Measurements from ENCODE around the gene PCSK4.
A peak's percentile ranks its signal among the peaks of the same experiment; 100 is the strongest.

Gene PCSK4

DNA sequence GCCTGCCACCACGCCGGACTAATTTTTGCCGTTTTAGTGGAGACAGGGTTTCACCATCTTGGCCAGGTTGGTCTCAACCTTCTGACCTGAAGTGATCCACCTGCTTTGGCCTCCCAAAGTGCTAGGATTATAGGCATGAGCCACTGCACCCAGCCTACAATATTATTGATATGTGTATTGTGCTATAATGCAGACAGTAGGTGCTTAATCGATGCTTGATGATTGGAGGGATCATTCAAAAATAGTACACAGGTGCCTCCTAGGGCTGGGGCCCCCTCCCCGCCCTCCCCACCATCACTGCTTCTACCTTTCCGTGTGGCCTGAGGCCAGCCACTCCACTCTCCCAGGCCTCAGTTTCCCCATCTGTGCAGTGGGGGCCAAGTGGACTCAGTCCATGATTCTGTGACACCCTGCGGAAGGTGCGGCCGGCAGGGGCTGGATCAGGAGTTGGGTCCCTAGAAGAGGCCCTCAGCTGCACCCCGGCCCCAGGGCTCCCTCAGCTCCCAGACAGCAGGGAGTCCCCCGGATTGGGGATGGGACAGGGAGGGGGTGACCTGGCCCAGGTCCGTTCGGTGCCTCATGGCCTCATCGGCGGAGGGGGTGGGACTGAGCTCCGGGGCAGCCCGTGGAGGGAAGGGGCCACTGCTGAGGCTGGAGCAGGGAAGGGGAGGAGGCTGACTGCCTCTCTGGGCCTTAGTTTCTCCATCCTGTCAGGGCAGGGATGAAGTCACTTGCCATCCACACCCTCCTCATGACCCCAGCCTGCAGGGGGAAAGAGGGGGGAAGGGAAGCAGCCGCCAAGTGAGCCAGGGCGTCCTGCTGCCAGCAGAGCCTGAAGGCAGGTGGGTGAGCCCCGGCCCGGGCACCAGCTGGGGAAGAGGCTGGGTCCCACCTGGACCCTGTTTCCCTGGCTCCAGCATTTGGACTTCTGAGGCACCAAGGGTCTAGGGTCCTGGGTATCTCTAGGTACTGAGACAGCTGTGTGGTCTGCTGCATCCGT, 21.5 kb upstream of the PCSK4 start:
- H3K36me3 ChIP-seq (ENCODE audit: control insufficient read depth, insufficient read depth, low read length) = no peaks in the 10 kb centered on the region
- no peaks in the 10 kb centered on the region for H3K9me3 ChIP-seq (ENCODE audit: control insufficient read depth, insufficient read depth, low read length)
- DNase-seq (ENCODE audit: low read depth, low spot score) = no peak
- no peaks in the 10 kb centered on the region for H3K27me3 ChIP-seq (ENCODE audit: control insufficient read depth, insufficient read depth, low read length)
- H3K4me3 ChIP-seq (ENCODE audit: low read length) = no peak overlapping the region
- peaks cover 3% of the 10 kb centered on the region for H3K4me1 ChIP-seq (ENCODE audit: control insufficient read depth, insufficient read depth, low read length)
- no peak overlapping the region for H3K27ac ChIP-seq (ENCODE audit: low read length)
- WGBS (ENCODE audit: insufficient coverage, insufficient read length) = no CpG with 5 or more reads among the region's 22 CpGs

DNA sequence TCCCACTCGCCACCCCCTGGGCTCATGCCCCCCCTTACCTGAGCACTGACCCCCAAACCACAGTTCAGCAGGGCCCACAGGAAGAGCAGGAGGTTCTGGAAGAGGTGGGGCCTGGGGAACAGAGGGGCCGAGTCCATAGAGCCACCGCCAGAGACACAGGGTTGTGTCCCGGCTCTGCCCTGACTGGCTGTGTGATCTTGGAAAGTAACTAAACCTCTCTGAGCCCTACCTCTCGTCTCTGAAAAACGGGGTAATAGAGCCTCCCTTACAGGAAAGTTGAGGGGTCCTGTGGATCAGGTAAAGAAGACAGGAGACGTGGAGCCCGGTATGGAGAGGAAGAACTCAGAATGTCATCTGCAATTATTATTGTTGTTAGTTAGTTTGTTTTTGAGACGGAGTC, 20.7 kb upstream of the PCSK4 start:
- peaks cover 3% of the 10 kb centered on the region for H3K4me1 ChIP-seq (ENCODE audit: control insufficient read depth, insufficient read depth, low read length)
- H3K36me3 ChIP-seq (ENCODE audit: control insufficient read depth, insufficient read depth, low read length) = no peaks in the 10 kb centered on the region
- no CpG with 5 or more reads among the region's 9 CpGs for WGBS (ENCODE audit: insufficient coverage, insufficient read length)
- H3K27me3 ChIP-seq (ENCODE audit: control insufficient read depth, insufficient read depth, low read length) = no peaks in the 10 kb centered on the region
- DNase-seq (ENCODE audit: low read depth, low spot score) = no peak
- H3K27ac ChIP-seq (ENCODE audit: low read length) = no peak overlapping the region
- no peak overlapping the region for H3K4me3 ChIP-seq (ENCODE audit: low read length)
- no peaks in the 10 kb centered on the region for H3K9me3 ChIP-seq (ENCODE audit: control insufficient read depth, insufficient read depth, low read length)

DNA sequence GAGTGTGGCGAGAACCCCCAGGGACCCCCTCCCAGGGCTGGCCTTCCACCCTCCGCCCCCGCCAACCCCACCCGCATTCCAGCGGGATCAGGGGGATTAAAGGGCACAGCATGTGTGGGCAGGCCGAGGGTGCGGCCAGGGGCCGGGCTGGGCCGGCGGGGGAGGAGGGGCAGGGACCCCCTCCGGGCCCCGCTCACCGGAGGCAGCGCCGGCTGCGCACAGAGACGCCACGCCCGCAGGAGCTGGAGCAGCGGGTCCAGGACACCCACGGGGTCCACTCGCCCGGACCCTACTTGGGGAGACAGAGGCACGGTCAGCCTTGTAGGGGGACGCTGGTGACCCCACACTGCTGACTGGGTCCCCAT, 20.3 kb upstream of the PCSK4 start:
- no CpG with 5 or more reads among the region's 25 CpGs for WGBS (ENCODE audit: insufficient coverage, insufficient read length)
- Histone ChIP-seq H3K4me3 (ENCODE audit: low read length) (no peak overlapping the region), H3K9me3 (ENCODE audit: control insufficient read depth, insufficient read depth, low read length) (no peaks in the 10 kb centered on the region), H3K27me3 (ENCODE audit: control insufficient read depth, insufficient read depth, low read length) (no peaks in the 10 kb centered on the region), H3K27ac (ENCODE audit: low read length) (no peak overlapping the region), H3K4me1 (ENCODE audit: control insufficient read depth, insufficient read depth, low read length) (peaks cover 3% of the 10 kb centered on the region), H3K36me3 (ENCODE audit: control insufficient read depth, insufficient read depth, low read length) (no peaks in the 10 kb centered on the region)
- no peak for DNase-seq (ENCODE audit: low read depth, low spot score)

DNA sequence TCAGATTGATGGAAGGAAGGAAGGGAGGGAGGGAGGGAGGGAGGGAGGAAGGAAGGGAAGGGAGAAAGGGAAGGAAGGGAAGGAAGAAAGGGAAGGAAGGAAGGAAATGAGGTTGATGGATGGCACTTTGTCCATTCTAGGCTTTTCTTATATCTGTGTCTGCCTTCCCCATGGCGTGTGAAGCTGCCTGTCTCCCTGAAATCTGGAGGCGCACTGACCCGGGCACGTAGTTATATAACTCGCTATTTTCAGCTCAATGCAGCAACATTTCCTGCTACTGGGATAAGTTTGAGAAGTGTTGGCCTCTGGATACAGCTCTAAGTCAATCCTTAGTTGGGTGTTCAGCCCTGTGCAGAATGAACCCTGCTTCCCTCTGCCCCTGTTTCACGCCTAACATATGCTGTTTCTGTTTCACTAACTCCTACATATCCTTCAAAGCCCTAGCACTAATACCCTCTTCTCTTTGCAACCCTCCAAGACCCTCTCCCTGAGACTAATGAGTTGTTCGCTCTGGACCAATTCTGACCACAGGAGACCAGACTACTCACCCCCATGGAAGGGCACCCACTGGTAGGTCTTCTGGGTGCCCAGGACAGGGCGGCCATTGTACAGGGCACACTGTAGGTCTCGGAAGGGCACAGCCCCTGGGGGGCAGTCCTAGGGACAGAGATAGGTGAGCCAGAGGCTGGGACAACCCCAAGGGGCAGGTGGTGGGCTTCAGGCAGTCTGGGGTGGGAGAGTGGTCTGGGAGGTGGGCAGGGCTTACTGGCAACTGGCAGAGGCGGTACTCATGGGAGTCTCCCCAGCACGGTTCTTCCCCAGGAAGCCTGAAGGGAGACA, 19.7 kb upstream of the PCSK4 start:
- Histone ChIP-seq H3K4me1 (ENCODE audit: control insufficient read depth, insufficient read depth, low read length) (peaks cover 3% of the 10 kb centered on the region), H3K36me3 (ENCODE audit: control insufficient read depth, insufficient read depth, low read length) (no peaks in the 10 kb centered on the region), H3K4me3 (ENCODE audit: low read length) (no peak overlapping the region), H3K27me3 (ENCODE audit: control insufficient read depth, insufficient read depth, low read length) (no peaks in the 10 kb centered on the region), H3K27ac (ENCODE audit: low read length) (no peak overlapping the region), H3K9me3 (ENCODE audit: control insufficient read depth, insufficient read depth, low read length) (no peaks in the 10 kb centered on the region)
- DNase-seq (ENCODE audit: low read depth, low spot score) = no peak
- no CpG with 5 or more reads among the region's 11 CpGs for WGBS (ENCODE audit: insufficient coverage, insufficient read length)

DNA sequence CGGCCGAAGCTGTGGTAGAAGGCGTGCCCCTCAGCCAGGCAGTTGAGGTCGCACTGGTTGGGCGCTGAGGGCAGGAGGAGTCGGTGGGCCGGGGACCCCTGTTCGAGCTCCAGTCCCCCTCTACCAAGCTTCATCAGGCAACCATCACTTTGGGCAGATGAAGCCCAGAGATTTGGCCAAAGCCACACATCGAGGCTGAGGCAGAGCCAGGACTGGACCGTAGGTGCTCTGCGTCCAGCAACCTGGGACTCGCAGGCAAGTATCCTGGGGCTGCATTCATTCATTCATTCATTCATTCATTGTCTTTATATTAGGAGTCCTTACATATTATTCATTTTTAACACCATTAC, 18.3 kb upstream of the PCSK4 start:
- peaks cover 3% of the 10 kb centered on the region for H3K4me1 ChIP-seq (ENCODE audit: control insufficient read depth, insufficient read depth, low read length)
- no peak overlapping the region for H3K27ac ChIP-seq (ENCODE audit: low read length)
- WGBS (ENCODE audit: insufficient coverage, insufficient read length) = no CpG with 5 or more reads among the region's 12 CpGs
- no peak for DNase-seq (ENCODE audit: low read depth, low spot score)
- no peaks in the 10 kb centered on the region for H3K9me3 ChIP-seq (ENCODE audit: control insufficient read depth, insufficient read depth, low read length)
- H3K27me3 ChIP-seq (ENCODE audit: control insufficient read depth, insufficient read depth, low read length) = no peaks in the 10 kb centered on the region
- no peaks in the 10 kb centered on the region for H3K36me3 ChIP-seq (ENCODE audit: control insufficient read depth, insufficient read depth, low read length)
- H3K4me3 ChIP-seq (ENCODE audit: low read length) = peak overlapping the region; percentile 26

DNA sequence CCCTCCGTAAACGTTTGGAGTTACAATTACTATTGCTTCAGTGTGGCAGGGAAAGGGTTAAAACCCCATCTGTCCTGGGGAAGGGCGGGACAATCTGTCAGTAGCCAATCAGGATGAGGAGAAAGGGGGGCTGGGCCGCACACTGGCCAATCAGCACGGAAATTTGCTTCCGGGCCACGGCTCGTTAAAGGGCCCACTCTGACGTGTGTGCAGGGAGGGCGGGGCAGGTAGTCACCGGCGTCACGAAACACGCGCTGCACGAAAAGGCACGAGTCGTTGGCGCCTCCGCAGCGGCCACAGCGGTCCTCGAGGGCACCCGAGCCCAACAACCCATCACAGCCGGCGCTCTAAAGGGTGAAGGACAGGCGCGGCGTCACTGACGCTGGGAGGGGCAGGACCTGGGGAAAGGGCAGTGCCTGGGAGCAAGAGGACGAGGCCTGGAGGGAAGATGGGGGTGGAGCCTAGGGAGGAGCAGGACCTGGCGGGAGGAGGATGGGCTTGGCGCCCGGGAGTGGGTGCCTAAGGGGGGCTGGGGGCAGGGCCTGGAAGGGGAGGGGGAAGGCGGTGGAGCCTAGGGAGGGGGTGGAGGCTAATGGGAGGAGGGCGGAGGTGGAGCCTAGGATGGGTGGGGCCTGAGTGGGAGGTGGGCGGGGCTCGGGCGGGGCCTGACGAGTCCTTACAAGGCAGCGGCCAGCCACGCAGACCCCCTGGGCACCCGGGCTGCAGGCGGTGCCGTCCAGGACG, 17.8 kb upstream of the PCSK4 start:
- peak; percentile 87 for DNase-seq (ENCODE audit: low read depth, low spot score)
- H3K9me3 ChIP-seq (ENCODE audit: control insufficient read depth, insufficient read depth, low read length) = no peaks in the 10 kb centered on the region
- H3K27me3 ChIP-seq (ENCODE audit: control insufficient read depth, insufficient read depth, low read length) = no peaks in the 10 kb centered on the region
- H3K36me3 ChIP-seq (ENCODE audit: control insufficient read depth, insufficient read depth, low read length) = no peaks in the 10 kb centered on the region
- no CpG with 5 or more reads among the region's 46 CpGs for WGBS (ENCODE audit: insufficient coverage, insufficient read length)
- H3K27ac ChIP-seq (ENCODE audit: low read length) = no peak overlapping the region
- peak overlapping the region; percentile 65 for H3K4me3 ChIP-seq (ENCODE audit: low read length)
- H3K4me1 ChIP-seq (ENCODE audit: control insufficient read depth, insufficient read depth, low read length) = peaks cover 6% of the 10 kb centered on the region

DNA sequence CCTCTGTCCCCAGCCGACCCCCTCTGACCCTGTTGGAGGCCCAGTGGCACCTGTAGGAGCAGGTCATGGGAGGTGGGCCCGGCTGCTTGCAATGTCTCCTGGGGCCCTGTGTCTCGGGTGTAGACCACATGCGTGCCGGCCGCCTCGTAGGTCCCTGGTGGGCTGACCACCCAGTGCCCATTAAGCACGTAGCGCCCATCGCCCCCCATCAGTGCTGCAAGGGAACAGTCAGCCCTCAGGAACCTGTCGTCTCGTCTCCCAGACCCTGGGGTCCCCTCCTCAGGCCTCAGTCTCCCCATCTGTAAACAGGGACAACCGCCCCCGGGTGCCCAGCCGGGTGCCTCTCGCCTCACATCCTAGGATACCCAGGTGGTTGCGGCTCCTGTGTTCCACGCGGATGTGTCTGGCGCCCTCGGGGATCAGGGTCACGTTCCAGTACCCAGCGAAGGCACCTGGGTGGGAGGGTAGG, 17.1 kb upstream of the PCSK4 start:
- Histone ChIP-seq H3K36me3 (ENCODE audit: control insufficient read depth, insufficient read depth, low read length) (no peaks in the 10 kb centered on the region), H3K4me3 (ENCODE audit: low read length) (no peak overlapping the region), H3K9me3 (ENCODE audit: control insufficient read depth, insufficient read depth, low read length) (no peaks in the 10 kb centered on the region), H3K27me3 (ENCODE audit: control insufficient read depth, insufficient read depth, low read length) (no peaks in the 10 kb centered on the region), H3K4me1 (ENCODE audit: control insufficient read depth, insufficient read depth, low read length) (peaks cover 6% of the 10 kb centered on the region), H3K27ac (ENCODE audit: low read length) (no peak overlapping the region)
- DNase-seq (ENCODE audit: low read depth, low spot score) = no peak
- WGBS (ENCODE audit: insufficient coverage, insufficient read length) = no CpG with 5 or more reads among the region's 23 CpGs

DNA sequence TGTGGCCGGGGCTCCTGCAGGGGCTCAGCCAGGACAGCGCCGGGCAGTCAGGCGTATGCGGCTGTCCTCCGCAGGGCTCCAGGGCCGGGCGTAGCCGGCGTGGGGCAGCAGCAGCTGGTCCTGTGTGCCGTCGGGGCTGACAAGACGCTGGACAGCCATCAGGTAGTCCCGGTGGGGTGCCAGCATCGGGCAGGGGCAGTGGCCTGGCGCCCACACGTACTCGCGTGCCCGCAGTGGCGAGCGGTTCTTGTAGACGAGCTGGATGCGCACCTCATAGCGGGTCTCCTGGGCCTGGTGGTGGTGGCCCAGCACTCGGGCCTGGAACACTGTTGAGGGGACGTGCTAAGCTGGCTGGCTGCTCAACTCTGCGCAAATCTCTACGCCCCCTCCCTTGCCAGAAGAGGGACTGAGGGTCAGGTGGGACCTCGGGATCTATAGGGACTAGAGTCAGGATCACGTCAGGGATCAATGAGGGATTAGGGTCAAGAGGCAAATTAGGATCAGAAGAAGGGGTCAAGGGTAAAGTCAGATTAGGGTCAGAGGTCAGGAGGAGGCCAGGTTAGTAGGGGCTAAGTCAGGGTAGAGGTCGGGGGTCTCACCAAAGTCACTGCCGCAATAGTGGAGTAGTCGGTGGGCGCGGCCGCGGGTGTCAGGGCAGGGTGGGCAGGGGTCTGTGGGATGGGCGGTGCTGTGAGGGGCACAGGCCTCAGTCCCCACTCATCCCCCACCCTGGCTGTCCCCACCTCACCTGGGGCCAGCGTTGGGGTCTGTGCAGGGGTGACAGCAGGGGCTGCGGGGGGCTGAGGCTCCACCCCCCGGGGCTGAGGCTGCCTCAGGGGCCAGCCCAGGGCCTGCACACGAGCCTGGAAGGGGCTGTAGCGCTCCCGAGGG, 16.1 kb upstream of the PCSK4 start:
- H3K4me3 ChIP-seq (ENCODE audit: low read length) = no peak overlapping the region
- H3K4me1 ChIP-seq (ENCODE audit: control insufficient read depth, insufficient read depth, low read length) = peaks cover 6% of the 10 kb centered on the region
- H3K36me3 ChIP-seq (ENCODE audit: control insufficient read depth, insufficient read depth, low read length) = no peaks in the 10 kb centered on the region
- H3K27ac ChIP-seq (ENCODE audit: low read length) = no peak overlapping the region
- no peaks in the 10 kb centered on the region for H3K9me3 ChIP-seq (ENCODE audit: control insufficient read depth, insufficient read depth, low read length)
- no peak for DNase-seq (ENCODE audit: low read depth, low spot score)
- no CpG with 5 or more reads among the region's 45 CpGs for WGBS (ENCODE audit: insufficient coverage, insufficient read length)
- H3K27me3 ChIP-seq (ENCODE audit: control insufficient read depth, insufficient read depth, low read length) = no peaks in the 10 kb centered on the region

DNA sequence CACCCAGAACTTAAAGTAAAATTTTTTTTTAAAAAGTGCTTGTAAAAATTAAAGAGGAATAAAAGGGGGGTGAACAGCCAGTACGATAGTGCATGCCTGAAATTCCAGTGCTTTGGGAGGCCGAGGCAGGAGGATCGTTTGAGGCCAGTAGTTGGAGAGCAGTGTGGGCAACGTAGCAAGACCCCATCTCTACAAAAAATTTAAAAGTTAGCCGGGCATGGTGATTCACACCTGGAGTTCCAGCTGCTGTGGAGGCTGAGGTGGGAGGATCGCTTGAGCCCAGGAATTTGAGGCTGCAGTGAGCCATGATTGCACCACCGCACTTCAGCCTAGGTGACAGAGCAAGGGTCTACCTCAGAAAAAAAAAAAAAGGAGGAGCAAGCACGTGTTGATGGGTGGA, 14.9 kb upstream of the PCSK4 start:
- no CpG with 5 or more reads among the region's 8 CpGs for WGBS (ENCODE audit: insufficient coverage, insufficient read length)

More for the DNA sequence above, 14.9 kb upstream of the PCSK4 start:
- no peaks in the 10 kb centered on the region for H3K36me3 ChIP-seq (ENCODE audit: control insufficient read depth, insufficient read depth, low read length)
- peaks cover 6% of the 10 kb centered on the region for H3K4me1 ChIP-seq (ENCODE audit: control insufficient read depth, insufficient read depth, low read length)
- H3K9me3 ChIP-seq (ENCODE audit: control insufficient read depth, insufficient read depth, low read length) = no peaks in the 10 kb centered on the region
- DNase-seq (ENCODE audit: low read depth, low spot score) = no peak
- no peaks in the 10 kb centered on the region for H3K27me3 ChIP-seq (ENCODE audit: control insufficient read depth, insufficient read depth, low read length)
- H3K27ac ChIP-seq (ENCODE audit: low read length) = no peak overlapping the region
- no peak overlapping the region for H3K4me3 ChIP-seq (ENCODE audit: low read length)
